ENCODE measurements around the gene KCNJ10.

DNA sequence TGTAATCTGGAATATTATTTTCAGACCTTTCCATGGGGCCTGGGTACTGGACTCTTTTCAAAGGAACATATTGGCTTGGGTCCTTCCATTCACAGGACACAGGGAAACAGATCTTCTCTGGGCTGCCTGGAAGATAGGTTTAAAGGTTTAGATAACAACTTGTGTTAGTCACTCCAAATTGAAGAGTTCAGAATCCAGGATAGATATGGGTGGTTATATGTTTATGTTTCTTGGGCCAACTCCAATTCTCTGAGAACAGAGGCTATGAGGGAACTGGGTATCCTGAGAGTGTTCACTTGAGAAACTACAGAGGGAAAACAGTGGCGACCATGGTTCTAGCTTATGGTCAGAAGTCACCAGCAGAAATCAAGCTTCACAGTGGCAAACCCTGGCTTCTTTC is 29.5 kb downstream of the KCNJ10 start:
- TF ChIP-seq, protein P1, sequence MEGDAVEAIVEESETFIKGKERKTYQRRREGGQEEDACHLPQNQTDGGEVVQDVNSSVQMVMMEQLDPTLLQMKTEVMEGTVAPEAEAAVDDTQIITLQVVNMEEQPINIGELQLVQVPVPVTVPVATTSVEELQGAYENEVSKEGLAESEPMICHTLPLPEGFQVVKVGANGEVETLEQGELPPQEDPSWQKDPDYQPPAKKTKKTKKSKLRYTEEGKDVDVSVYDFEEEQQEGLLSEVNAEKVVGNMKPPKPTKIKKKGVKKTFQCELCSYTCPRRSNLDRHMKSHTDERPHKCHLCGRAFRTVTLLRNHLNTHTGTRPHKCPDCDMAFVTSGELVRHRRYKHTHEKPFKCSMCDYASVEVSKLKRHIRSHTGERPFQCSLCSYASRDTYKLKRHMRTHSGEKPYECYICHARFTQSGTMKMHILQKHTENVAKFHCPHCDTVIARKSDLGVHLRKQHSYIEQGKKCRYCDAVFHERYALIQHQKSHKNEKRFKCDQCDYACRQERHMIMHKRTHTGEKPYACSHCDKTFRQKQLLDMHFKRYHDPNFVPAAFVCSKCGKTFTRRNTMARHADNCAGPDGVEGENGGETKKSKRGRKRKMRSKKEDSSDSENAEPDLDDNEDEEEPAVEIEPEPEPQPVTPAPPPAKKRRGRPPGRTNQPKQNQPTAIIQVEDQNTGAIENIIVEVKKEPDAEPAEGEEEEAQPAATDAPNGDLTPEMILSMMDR (conservative IDR thresholded peaks at IDR 0.05; ENCODE audit: low read length): no peak
- no peak for TF ChIP-seq EZH2phosphoT487 (IDR thresholded peaks at IDR 0.05; ENCODE audit: borderline replicate concordance)
